H1 (cell line): ENCODE measurements around the gene COPZ1. TPM values are rescaled to one million over a fixed set of nuclear protein-coding genes. Genes with fewer than 3 reads are reported as not detected.

ENCODE experiments used
- RAD21 ChIP-seq, 2 experiments: IDR thresholded peaks in 1 of 2; conservative IDR thresholded peaks in 1 of 2; 2 replicates each; pipeline ENCODE4 v1.6.1; 2011; ENCODE audit warnings: low read depth in 2 of 2, low read length in 2 of 2, improper control_type of control experiment in 1 of 2, inconsistent platforms in 1 of 2, mild to moderate bottlenecking in 1 of 2, moderate library complexity in 1 of 2
- RFX5 ChIP-seq: IDR thresholded peaks from 2 replicates; pipeline ENCODE4 v1.6.1; 2011; ENCODE audit warnings: low read depth, low read length, improper control_type of control experiment, borderline replicate concordance
- polyA plus RNA-seq, 7 experiments: library from polyadenylated mRNA; depleted of rRNA in 3 of 7; stranded (reverse) in 5 of 7; unstranded in 2 of 7; fragments of >200 nt in 5 of 7; fragments of 200-250 nt in 2 of 7; gene quantifications; 1 replicate in 5 of 7; 2 replicates in 1 of 7; 4 replicates in 1 of 7; pipeline versions ENCODE4 v1.2.1 to v1.2.3, GENCODE V29; 2011 to 2013; ENCODE audit warnings: missing spikeins in 2 of 7, mixed read lengths in 2 of 7
- total RNA-seq: library from RNA; stranded (reverse); fragmentation: NEBNext Ultra II Directional; extraction: Animal tissue kit (Norgen Biotek cat#: 25700); gene quantifications from 2 replicates; pipeline ENCODE4 v1.2.1, GENCODE V29; 2021

COPZ1 gene
- total and polyA plus RNA-seq, 2 of the 8 experiments (the other 6 are each of a cell fraction or from before 2014, with no cell fraction given), result 103 to 133 TPM

DNA sequence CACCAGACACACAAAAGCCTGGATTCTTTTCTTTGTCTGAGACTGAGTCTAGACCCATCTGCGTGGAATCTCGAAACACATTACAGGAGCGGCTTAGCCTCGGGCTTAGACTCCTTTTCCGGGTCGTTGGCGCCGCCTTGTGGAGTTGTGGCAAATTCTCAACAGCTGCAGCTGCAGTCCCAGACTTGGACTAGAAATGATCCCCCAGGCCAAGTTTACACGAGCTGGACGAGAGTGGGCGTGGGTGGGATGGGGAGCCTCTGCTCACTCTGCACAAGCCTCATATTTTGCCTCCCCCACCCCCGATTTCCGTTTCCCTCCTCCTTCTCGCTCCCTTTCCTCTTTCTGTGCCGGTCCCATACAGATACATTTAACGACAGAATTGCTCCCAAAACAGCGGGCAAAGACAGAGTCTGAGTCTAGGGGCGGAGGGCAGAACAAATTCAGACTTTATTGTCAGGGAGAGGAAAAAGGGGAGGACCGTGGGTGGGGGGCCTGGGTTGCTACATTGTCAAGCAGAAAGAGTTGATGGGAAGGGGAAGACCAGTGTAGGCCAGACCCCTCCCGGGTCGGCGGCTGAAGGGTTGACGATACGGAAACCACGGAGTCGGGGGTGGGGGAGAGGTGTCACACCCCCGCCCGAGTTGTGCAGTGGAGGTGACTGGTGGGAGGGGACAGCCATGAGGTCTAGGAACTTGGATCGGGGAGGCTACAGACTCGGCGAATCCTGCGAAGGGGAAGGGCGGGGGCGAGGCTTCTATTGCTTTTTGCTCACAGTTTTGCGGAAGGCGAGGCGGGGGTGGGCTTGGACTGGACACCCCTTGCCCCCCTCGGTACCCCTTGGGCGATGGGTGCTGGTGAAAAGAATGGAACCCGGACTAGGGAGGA is 44.0 kb downstream of the COPZ1 start (continued):
- TF ChIP-seq RAD21 (IDR thresholded peaks at IDR 0.05 in 1 of 2, conservative IDR thresholded peaks at IDR 0.05 in 1 of 2; ENCODE audit: low read depth in 2 of 2, low read length in 2 of 2), result peak; percentile 84 to 88
- TF ChIP-seq RFX5, result no peak
